ENCODE data around the gene LRP5.

Gene LRP5

DNA sequence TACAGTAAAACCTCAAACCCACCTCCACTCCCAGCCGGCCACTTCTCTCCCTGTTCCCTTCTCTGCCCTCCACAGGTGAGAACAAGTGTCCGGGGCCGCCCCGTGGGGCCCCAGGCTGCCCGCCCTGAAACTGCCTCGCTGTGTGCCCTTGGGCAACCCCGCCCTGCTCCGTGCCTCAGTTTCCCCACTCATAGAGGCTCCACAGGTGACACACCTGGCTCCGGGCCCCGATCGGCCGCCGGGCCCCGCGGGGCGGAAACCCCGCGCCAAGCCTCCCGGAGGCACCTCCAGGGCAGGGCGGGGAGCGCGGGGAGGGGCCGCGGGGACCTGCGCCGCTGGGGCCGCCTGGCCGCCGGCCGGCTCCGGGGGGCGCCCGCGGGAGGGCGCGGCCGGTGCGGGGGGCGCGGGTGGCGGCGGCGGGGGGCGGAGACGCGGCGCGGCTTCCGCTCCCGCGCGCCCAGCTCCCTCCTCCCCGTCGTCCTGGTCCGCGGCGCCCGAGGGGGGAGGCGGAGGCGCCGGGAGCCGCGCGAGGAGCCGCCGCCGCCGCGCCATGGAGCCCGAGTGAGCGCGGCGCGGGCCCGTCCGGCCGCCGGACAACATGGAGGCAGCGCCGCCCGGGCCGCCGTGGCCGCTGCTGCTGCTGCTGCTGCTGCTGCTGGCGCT is at the start of gene LRP5:
Gene LRP5, plus strand, starts transcription at position 475 of the 663 bp plus-strand sequence. Its CDS starts 124 bp downstream, at position 599.
- peak within 1 kb of the TSS; percentile 59 for H3K4me3 ChIP-seq (ENCODE audit: low read depth, low read length)
- TF ChIP-seq, protein P1, sequence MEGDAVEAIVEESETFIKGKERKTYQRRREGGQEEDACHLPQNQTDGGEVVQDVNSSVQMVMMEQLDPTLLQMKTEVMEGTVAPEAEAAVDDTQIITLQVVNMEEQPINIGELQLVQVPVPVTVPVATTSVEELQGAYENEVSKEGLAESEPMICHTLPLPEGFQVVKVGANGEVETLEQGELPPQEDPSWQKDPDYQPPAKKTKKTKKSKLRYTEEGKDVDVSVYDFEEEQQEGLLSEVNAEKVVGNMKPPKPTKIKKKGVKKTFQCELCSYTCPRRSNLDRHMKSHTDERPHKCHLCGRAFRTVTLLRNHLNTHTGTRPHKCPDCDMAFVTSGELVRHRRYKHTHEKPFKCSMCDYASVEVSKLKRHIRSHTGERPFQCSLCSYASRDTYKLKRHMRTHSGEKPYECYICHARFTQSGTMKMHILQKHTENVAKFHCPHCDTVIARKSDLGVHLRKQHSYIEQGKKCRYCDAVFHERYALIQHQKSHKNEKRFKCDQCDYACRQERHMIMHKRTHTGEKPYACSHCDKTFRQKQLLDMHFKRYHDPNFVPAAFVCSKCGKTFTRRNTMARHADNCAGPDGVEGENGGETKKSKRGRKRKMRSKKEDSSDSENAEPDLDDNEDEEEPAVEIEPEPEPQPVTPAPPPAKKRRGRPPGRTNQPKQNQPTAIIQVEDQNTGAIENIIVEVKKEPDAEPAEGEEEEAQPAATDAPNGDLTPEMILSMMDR (conservative IDR thresholded peaks at IDR 0.05; ENCODE audit: low read depth, low read length), result no peak
- DNase-seq (ENCODE audit: low read depth), result no peak

DNA sequence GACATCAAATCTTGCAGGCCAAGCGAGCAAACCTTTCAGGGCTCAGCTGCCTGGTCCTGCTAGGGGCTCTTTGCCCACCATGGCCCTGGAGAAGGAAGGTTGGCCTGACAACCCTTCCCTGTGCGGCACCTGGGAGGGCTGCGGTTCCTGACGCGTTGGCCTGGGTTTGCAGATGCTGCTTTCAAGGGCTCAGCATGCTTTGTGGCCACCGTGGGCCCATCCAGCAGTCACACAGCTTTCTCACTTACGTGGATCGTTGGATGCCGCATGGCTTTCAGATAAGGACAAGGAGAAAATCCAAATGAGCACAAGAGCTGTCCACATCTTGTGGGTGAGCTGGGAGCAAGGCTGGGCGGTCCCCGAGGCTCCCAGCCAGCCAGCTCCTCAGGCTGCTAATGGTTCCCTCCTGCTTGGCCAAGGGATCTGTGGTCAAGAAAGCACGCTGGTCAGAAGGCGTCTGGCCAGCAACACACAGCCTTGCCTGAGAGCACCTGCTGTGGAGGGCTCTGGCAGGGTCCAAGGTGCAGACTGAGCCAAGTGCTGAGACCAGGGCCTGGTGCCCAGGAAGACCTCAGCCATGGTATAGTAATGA is 48.9 kb upstream of the LRP5 start:
- DNase-seq (ENCODE audit: low read depth), result no peak
- no peak overlapping the region for H3K4me3 ChIP-seq (ENCODE audit: low read depth, low read length)
- TF ChIP-seq, protein P1 (conservative IDR thresholded peaks at IDR 0.05; ENCODE audit: low read depth, low read length), result no peak

DNA sequence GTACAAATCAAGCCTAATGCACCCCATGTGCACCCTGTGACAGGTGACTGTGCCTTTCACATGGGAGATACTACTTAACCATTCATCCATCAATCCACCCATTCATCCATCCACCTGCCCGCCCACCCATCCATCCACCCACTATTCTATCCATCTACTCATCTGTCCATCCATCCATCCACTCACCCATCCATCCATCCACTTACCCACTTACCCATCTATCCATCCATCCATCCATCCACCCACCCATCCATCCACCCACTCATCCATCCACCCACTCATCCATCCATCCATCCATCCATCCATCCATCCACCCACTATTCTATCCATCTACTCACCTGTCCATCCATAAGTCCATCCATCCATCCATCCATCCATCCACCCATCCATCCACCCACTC is 48.1 kb upstream of the LRP5 start:
- no peak overlapping the region for H3K4me3 ChIP-seq (ENCODE audit: low read depth, low read length)
- TF ChIP-seq, protein P1 (conservative IDR thresholded peaks at IDR 0.05; ENCODE audit: low read depth, low read length), result no peak
- no peak for DNase-seq (ENCODE audit: low read depth)

DNA sequence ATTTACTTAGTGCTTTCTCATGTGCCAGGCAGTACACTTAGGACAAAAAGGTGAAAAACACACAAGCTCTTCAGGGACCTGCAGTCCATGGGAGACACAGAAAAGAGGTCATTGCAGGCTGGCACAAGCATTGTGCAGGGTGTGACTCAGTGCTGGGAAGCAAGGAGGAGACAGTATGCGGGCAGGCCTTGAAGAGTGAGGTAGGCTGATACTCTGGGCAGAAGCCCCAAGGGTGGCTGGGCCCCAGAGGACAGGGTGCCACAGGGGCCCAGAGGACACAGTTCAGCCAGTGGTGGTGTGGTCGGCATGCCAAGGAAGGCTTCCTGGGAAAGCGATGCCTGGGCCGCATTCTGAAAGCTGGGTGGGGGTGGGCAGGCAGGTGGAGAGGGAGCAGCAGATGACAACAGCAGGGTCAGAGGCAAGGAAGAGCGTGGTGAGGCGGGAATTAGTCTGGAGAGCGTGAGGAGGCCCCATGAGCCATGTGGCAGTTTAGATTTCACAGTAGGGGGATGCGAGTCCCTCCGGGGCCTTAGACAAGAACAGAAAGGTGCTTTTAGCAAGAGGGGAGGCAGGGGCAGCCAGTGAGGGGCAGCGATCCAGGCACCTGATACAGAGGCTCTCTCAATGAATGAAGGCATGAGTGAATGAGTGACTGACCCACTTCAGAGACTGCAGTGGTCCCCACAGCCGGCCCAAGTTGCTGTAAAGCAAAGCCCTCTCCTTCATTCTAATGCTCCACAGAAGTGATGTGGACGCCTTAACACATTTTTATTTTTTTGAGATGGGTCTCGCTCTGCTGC is 47.5 kb upstream of the LRP5 start:
- H3K4me3 ChIP-seq (ENCODE audit: low read depth, low read length), result no peak overlapping the region
- no peak for DNase-seq (ENCODE audit: low read depth)
- TF ChIP-seq, protein P1 (conservative IDR thresholded peaks at IDR 0.05; ENCODE audit: low read depth, low read length), result no peak

DNA sequence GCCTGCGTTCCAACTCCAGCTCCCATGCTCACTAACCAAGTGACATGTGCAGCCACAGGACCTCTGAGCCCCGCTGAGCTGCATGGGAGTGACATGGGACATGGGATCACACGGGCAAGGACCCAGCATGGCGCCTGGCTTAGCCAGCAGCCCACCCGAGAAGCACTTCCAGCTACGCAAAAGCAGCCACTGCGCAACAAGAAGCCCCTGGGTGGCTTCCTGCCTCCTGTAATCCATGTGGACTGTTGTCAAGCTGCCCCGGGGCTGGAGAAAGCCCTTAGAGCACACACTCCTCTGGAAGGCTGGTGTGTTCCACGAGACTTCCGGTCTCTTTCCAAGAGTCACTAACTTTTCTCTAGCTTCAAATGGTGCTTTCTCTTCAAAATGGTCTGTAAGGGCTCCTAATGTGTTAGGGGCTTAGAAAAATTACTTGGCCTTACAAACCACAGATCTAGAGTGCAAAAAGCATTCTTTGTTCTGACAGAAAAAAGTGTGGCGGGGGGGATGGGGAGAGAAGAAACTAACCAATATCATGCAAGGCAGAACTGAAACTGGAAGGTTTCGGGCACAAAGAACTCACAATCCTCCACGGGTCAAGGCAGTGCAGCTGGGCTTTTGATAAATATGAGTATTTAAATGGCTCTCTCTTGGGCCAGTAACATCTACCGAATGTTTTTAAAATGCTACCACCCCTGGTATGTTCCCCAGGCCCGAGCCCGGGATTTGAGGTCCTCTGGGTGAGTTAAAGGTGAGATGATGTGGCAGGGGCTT is 46.1 kb upstream of the LRP5 start:
- H3K4me3 ChIP-seq (ENCODE audit: low read depth, low read length), result no peak overlapping the region
- TF ChIP-seq, protein P1 (conservative IDR thresholded peaks at IDR 0.05; ENCODE audit: low read depth, low read length), result no peak
- no peak for DNase-seq (ENCODE audit: low read depth)

DNA sequence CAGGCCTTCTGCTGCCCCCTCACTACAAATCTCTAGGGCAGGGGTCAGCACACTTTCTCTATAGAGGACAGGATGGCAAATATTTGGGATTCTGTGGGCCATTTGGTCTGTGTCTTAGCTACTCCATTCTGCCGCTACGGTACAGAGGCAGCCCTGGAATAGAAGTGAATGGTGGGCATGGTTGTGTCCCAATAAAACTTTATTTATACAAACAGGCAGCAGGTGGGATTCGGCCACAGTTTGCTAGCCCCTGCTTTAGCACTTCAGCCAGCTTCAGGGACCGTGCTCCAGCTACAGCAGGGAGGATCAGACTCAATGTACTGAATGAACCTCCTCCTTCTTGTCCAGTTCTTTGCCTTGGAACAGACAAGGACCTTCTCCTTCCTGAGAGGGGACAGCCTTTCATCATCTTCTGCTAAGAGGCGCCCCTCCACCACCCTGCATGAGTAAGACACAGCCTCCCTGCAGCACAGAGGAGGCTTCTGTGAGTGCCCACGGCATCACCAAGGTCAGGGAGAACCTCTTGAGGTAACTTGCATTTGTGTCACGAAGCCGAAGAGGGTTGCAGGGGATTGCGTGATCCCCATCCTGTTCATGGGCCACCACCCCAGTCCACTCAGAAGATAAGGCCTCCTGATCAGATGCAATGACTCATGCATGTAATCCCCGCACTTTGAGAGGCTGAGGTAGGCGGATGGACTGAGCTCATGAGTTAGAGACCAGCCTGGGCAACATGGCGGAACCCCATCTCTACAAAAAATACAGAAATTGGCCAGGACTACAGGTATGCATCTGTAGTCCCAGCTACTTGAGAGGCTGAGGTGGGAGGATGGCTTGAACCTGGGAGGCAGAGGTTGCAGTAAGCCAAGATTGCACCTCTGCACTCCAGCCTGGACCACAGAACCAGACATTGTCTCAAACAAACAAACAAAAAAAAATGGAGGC is 45.2 kb upstream of the LRP5 start:
- H3K4me3 ChIP-seq (ENCODE audit: low read depth, low read length), result no peak overlapping the region
- peak; percentile 10 for DNase-seq (ENCODE audit: low read depth)
- TF ChIP-seq, protein P1 (conservative IDR thresholded peaks at IDR 0.05; ENCODE audit: low read depth, low read length), result no peak

Measured in choroid plexus epithelial cell (primary cell).